ENCODE measurements around the gene DEFB124.

Gene DEFB124

GRCh38 chr20:31500527-31500926 is 25.6 kb upstream of the DEFB124 start:
- TF ChIP-seq CTCF (IDR thresholded peaks at IDR 0.05; ENCODE audit: low read depth, low read length) = no peak
- no peak overlapping the region for H3K4me3 ChIP-seq (ENCODE audit: low read depth, low read length)

GRCh38 chr20:31497838-31498540 is 23.1 kb upstream of the DEFB124 start:
- no peak for TF ChIP-seq CTCF (IDR thresholded peaks at IDR 0.05; ENCODE audit: low read depth, low read length)
- no peak overlapping the region for H3K4me3 ChIP-seq (ENCODE audit: low read depth, low read length)

- H3K4me3 ChIP-seq (ENCODE audit: low read depth, low read length) = no peak overlapping the region
- TF ChIP-seq CTCF (IDR thresholded peaks at IDR 0.05; ENCODE audit: low read depth, low read length) = no peak
These were observed 21.9 kb upstream of the DEFB124 start for GRCh38 chr20:31496761-31497295.

GRCh38 chr20:31494131-31494530 is 19.2 kb upstream of the DEFB124 start:
- no peak overlapping the region for H3K4me3 ChIP-seq (ENCODE audit: low read depth, low read length)
- peak; percentile 65 for TF ChIP-seq CTCF (IDR thresholded peaks at IDR 0.05; ENCODE audit: low read depth, low read length)

GRCh38 chr20:31490752-31491151 is 15.8 kb upstream of the DEFB124 start:
- no peak for TF ChIP-seq CTCF (IDR thresholded peaks at IDR 0.05; ENCODE audit: low read depth, low read length)
- H3K4me3 ChIP-seq (ENCODE audit: low read depth, low read length) = no peak overlapping the region

- TF ChIP-seq CTCF (IDR thresholded peaks at IDR 0.05; ENCODE audit: low read depth, low read length) = no peak
- no peak overlapping the region for H3K4me3 ChIP-seq (ENCODE audit: low read depth, low read length)
These were observed 14.2 kb upstream of the DEFB124 start for GRCh38 chr20:31489152-31489551.

- no peak for TF ChIP-seq CTCF (IDR thresholded peaks at IDR 0.05; ENCODE audit: low read depth, low read length)
- no peak overlapping the region for H3K4me3 ChIP-seq (ENCODE audit: low read depth, low read length)
These were observed 13.2 kb upstream of the DEFB124 start for GRCh38 chr20:31488115-31488514.
